NOMO-1 treated with dmso at 0.1 percent for 144 hours (cell line): ENCODE results near the gene PPP1R3D.

ENCODE experiments used
- DNase-seq: peaks from one replicate; lab custom pipeline; 2025; ENCODE audit not compliant: unreplicated experiment; lab: John Stamatoyannopoulos, UW

The PPP1R3D gene

GRCh38 chr20:59948828-59949720, 9.0 kb upstream of the PPP1R3D start:
- no peak for DNase-seq

- DNase-seq = no peak
Measured at GRCh38 chr20:59948212-59948611, 8.1 kb upstream of the PPP1R3D start.

- DNase-seq = no peak
Measured at GRCh38 chr20:59947376-59947775, 7.3 kb upstream of the PPP1R3D start.

- DNase-seq = no peak
Measured at GRCh38 chr20:59945731-59946130, 5.6 kb upstream of the PPP1R3D start.

GRCh38 chr20:59945175-59945574, 5.1 kb upstream of the PPP1R3D start:
- DNase-seq = no peak

- DNase-seq = no peak
Measured at GRCh38 chr20:59944726-59945125, 4.6 kb upstream of the PPP1R3D start.

GRCh38 chr20:59942245-59942644, 2.1 kb upstream of the PPP1R3D start:
- no peak for DNase-seq

GRCh38 chr20:59940956-59941294, 820 bp upstream of the PPP1R3D start:
- no peak for DNase-seq

- no peak for DNase-seq
Measured at GRCh38 chr20:59939879-59940128, 301 bp downstream of the PPP1R3D start.

GRCh38 chr20:59939052-59939878, 840 bp downstream of the PPP1R3D start:
- no peak for DNase-seq

GRCh38 chr20:59938696-59939051, 1.4 kb downstream of the PPP1R3D start:
- DNase-seq = no peak

GRCh38 chr20:59938221-59938620, 1.9 kb downstream of the PPP1R3D start:
- no peak for DNase-seq

GRCh38 chr20:59937150-59937549, 3.0 kb downstream of the PPP1R3D start:
- no peak for DNase-seq

GRCh38 chr20:59936409-59936808, 3.7 kb downstream of the PPP1R3D start:
- DNase-seq = no peak

GRCh38 chr20:59935457-59936185, 4.5 kb downstream of the PPP1R3D start:
- DNase-seq = no peak

- DNase-seq = no peak
Measured at GRCh38 chr20:59933849-59934585, 6.1 kb downstream of the PPP1R3D start.

- DNase-seq = no peak
Measured at GRCh38 chr20:59933296-59933848, 6.7 kb downstream of the PPP1R3D start, which contains the start of gene SYCP2. Gene SYCP2 (minus strand): TSS chr20:59933637. CDS start chr20:59922413, 11,224 bp downstream.

- DNase-seq = no peak
Measured at GRCh38 chr20:59932616-59933295, 7.3 kb downstream of the PPP1R3D start.

GRCh38 chr20:59931511-59932312, 8.4 kb downstream of the PPP1R3D start:
- DNase-seq = no peak
